ENCODE results near the gene RPUSD2.

The RPUSD2 gene

GRCh38 chr15:40582726-40583246 is 13.7 kb downstream of the RPUSD2 start:
- Mint-ChIP-seq H3K27me3 (peaks cover 9% of the 10 kb centered on the region), H3K36me3 (ENCODE audit: low read depth) (no peaks in the 10 kb centered on the region), H3K27ac (no peak overlapping the region), H3K4me3 (peak overlapping the region; percentile 23), H3K4me1 (ENCODE audit: low read depth) (peaks cover 5% of the 10 kb centered on the region), H3K9me3 (peaks cover 6% of the 10 kb centered on the region)
- intact Hi-C loops (cut with micrococcal nuclease) = no loop called here

GRCh38 chr15:40584191-40584590 is 15.1 kb downstream of the RPUSD2 start:
- H3K4me1 Mint-ChIP-seq (ENCODE audit: low read depth) = peaks cover 5% of the 10 kb centered on the region
- no peak overlapping the region for H3K27ac Mint-ChIP-seq
- no peak overlapping the region for H3K4me3 Mint-ChIP-seq
- peaks cover 11% of the 10 kb centered on the region for H3K27me3 Mint-ChIP-seq
- no peaks in the 10 kb centered on the region for H3K36me3 Mint-ChIP-seq (ENCODE audit: low read depth)
- H3K9me3 Mint-ChIP-seq = peaks cover 6% of the 10 kb centered on the region
- intact Hi-C loops (cut with micrococcal nuclease) = no loop called here

GRCh38 chr15:40590667-40591050 is 21.6 kb downstream of the RPUSD2 start:
- intact Hi-C loops (cut with micrococcal nuclease) = no loop called here
- Mint-ChIP-seq H3K27me3 (peaks cover 12% of the 10 kb centered on the region), H3K4me3 (no peak overlapping the region), H3K9me3 (no peaks in the 10 kb centered on the region), H3K27ac (peak overlapping the region; percentile 77), H3K36me3 (ENCODE audit: low read depth) (peaks cover 11% of the 10 kb centered on the region), H3K4me1 (ENCODE audit: low read depth) (peaks cover 17% of the 10 kb centered on the region)

- H3K9me3 Mint-ChIP-seq = no peaks in the 10 kb centered on the region
- no peak overlapping the region for H3K4me3 Mint-ChIP-seq
- intact Hi-C loops (cut with micrococcal nuclease) = no loop called here
- H3K27ac Mint-ChIP-seq = no peak overlapping the region
- peaks cover 11% of the 10 kb centered on the region for H3K36me3 Mint-ChIP-seq (ENCODE audit: low read depth)
- H3K4me1 Mint-ChIP-seq (ENCODE audit: low read depth) = peaks cover 17% of the 10 kb centered on the region
- H3K27me3 Mint-ChIP-seq = peaks cover 12% of the 10 kb centered on the region
These were observed 22.3 kb downstream of the RPUSD2 start for GRCh38 chr15:40591389-40591788.

- no peaks in the 10 kb centered on the region for H3K9me3 Mint-ChIP-seq
- no peak overlapping the region for H3K4me3 Mint-ChIP-seq
- intact Hi-C loops (cut with micrococcal nuclease) = no loop called here
- H3K4me1 Mint-ChIP-seq (ENCODE audit: low read depth) = peaks cover 17% of the 10 kb centered on the region
- H3K27me3 Mint-ChIP-seq = peaks cover 7% of the 10 kb centered on the region
- peaks cover 11% of the 10 kb centered on the region for H3K36me3 Mint-ChIP-seq (ENCODE audit: low read depth)
- H3K27ac Mint-ChIP-seq = no peak overlapping the region
These were observed 24.1 kb downstream of the RPUSD2 start for GRCh38 chr15:40593165-40593564.

- H3K9me3 Mint-ChIP-seq = no peaks in the 10 kb centered on the region
- intact Hi-C loops (cut with micrococcal nuclease) = loop anchor here (2.0 kb wide), 1 partner anchor 101 kb away; the partner anchor contains the start of gene RAD51
These were observed 24.7 kb downstream of the RPUSD2 start, which contains the start of gene KNL1 for GRCh38 chr15:40593588-40594428. Gene KNL1, plus strand, starts transcription at chr15:40594249. Its CDS starts 8,683 bp downstream, at chr15:40602932.

GRCh38 chr15:40594429-40594836 is 25.3 kb downstream of the RPUSD2 start:
- Mint-ChIP-seq H3K4me3 (peak overlapping the region; percentile 92), H3K27ac (peak overlapping the region; percentile 100), H3K9me3 (no peaks in the 10 kb centered on the region), H3K27me3 (peaks cover 3% of the 10 kb centered on the region), H3K4me1 (ENCODE audit: low read depth) (peaks cover 16% of the 10 kb centered on the region), H3K36me3 (ENCODE audit: low read depth) (peaks cover 11% of the 10 kb centered on the region)
- intact Hi-C loops (cut with micrococcal nuclease) = loop anchor here (2.0 kb wide), 1 partner anchor 100 kb away; the partner anchor contains the start of gene RAD51

More at GRCh38 chr15:40593588-40594428, 24.7 kb downstream of the RPUSD2 start, which contains the start of gene KNL1:
- Mint-ChIP-seq H3K27ac (peak within 1 kb of the TSS; percentile 100), H3K36me3 (ENCODE audit: low read depth) (peaks cover 11% of the 10 kb centered on the region), H3K4me3 (peak within 1 kb of the TSS; percentile 92), H3K27me3 (peaks cover 7% of the 10 kb centered on the region), H3K4me1 (ENCODE audit: low read depth) (peaks cover 17% of the 10 kb centered on the region)

GRCh38 chr15:40595219-40595618 is 26.1 kb downstream of the RPUSD2 start:
- H3K27me3 Mint-ChIP-seq = peaks cover 3% of the 10 kb centered on the region
- peak overlapping the region; percentile 92 for H3K4me3 Mint-ChIP-seq
- intact Hi-C loops (cut with micrococcal nuclease) = loop anchor here (2.0 kb wide), 1 partner anchor 100 kb away; the partner anchor contains the start of gene RAD51
- no peak overlapping the region for H3K27ac Mint-ChIP-seq
- H3K4me1 Mint-ChIP-seq (ENCODE audit: low read depth) = peaks cover 8% of the 10 kb centered on the region
- H3K9me3 Mint-ChIP-seq = no peaks in the 10 kb centered on the region
- H3K36me3 Mint-ChIP-seq (ENCODE audit: low read depth) = peaks cover 11% of the 10 kb centered on the region

GRCh38 chr15:40595773-40596172 is 26.7 kb downstream of the RPUSD2 start:
- Mint-ChIP-seq H3K27ac (no peak overlapping the region), H3K4me3 (no peak overlapping the region), H3K9me3 (no peaks in the 10 kb centered on the region), H3K36me3 (ENCODE audit: low read depth) (peaks cover 11% of the 10 kb centered on the region), H3K27me3 (no peaks in the 10 kb centered on the region), H3K4me1 (ENCODE audit: low read depth) (peaks cover 6% of the 10 kb centered on the region)
- intact Hi-C loops (cut with micrococcal nuclease) = loop anchor here (2.0 kb wide), 1 partner anchor 99 kb away; the partner anchor contains the start of gene RAD51

- Mint-ChIP-seq H3K4me1 (ENCODE audit: low read depth) (peaks cover 6% of the 10 kb centered on the region), H3K9me3 (no peaks in the 10 kb centered on the region), H3K27ac (no peak overlapping the region), H3K4me3 (no peak overlapping the region), H3K27me3 (no peaks in the 10 kb centered on the region), H3K36me3 (ENCODE audit: low read depth) (peaks cover 11% of the 10 kb centered on the region)
- intact Hi-C loops (cut with micrococcal nuclease) = no loop called here
These were observed 27.9 kb downstream of the RPUSD2 start for GRCh38 chr15:40597024-40597423.

- no peak overlapping the region for H3K27ac Mint-ChIP-seq
- no peaks in the 10 kb centered on the region for H3K27me3 Mint-ChIP-seq
- no peaks in the 10 kb centered on the region for H3K9me3 Mint-ChIP-seq
- peaks cover 11% of the 10 kb centered on the region for H3K36me3 Mint-ChIP-seq (ENCODE audit: low read depth)
- no peak overlapping the region for H3K4me3 Mint-ChIP-seq
- intact Hi-C loops (cut with micrococcal nuclease) = no loop called here
- peaks cover 6% of the 10 kb centered on the region for H3K4me1 Mint-ChIP-seq (ENCODE audit: low read depth)
These were observed 29.0 kb downstream of the RPUSD2 start for GRCh38 chr15:40598126-40598525.

- Mint-ChIP-seq H3K36me3 (ENCODE audit: low read depth) (peaks cover 10% of the 10 kb centered on the region), H3K4me1 (ENCODE audit: low read depth) (peaks cover 6% of the 10 kb centered on the region), H3K27me3 (no peaks in the 10 kb centered on the region), H3K9me3 (no peaks in the 10 kb centered on the region), H3K27ac (no peak overlapping the region), H3K4me3 (no peak overlapping the region)
- intact Hi-C loops (cut with micrococcal nuclease) = no loop called here
These were observed 29.6 kb downstream of the RPUSD2 start for GRCh38 chr15:40598672-40599071.

- Mint-ChIP-seq H3K27me3 (no peaks in the 10 kb centered on the region), H3K27ac (no peak overlapping the region), H3K4me3 (no peak overlapping the region)
These were observed 31.9 kb downstream of the RPUSD2 start for GRCh38 chr15:40600956-40601355.

GRCh38 chr15:40603935-40604334 is 34.8 kb downstream of the RPUSD2 start:
- Mint-ChIP-seq H3K9me3 (no peaks in the 10 kb centered on the region), H3K36me3 (ENCODE audit: low read depth) (no peaks in the 10 kb centered on the region), H3K27me3 (no peaks in the 10 kb centered on the region), H3K4me1 (ENCODE audit: low read depth) (no peaks in the 10 kb centered on the region), H3K27ac (no peak overlapping the region), H3K4me3 (no peak overlapping the region)
- intact Hi-C loops (cut with micrococcal nuclease) = no loop called here

More at GRCh38 chr15:40600956-40601355, 31.9 kb downstream of the RPUSD2 start:
- Mint-ChIP-seq H3K4me1 (ENCODE audit: low read depth) (no peaks in the 10 kb centered on the region), H3K36me3 (ENCODE audit: low read depth) (no peaks in the 10 kb centered on the region), H3K9me3 (no peaks in the 10 kb centered on the region)
- intact Hi-C loops (cut with micrococcal nuclease) = no loop called here

Measured in dendritic cell treated with granulocyte-macrophage colony-stimulating factor and Interleukin-4, amounts not matched to agents 40 ng/mL and 50 ng/mL, for 4 days (primary cell).